Measurements from ENCODE around the gene FLYWCH1.

Gene FLYWCH1

GRCh38 chr16:2899564-2900072 is 12.1 kb upstream of the FLYWCH1 start:
- no peak for DNase-seq

GRCh38 chr16:2900526-2901075 is 11.1 kb upstream of the FLYWCH1 start:
- no peak for DNase-seq

GRCh38 chr16:2902337-2903130 is 9.2 kb upstream of the FLYWCH1 start:
- no peak for DNase-seq

GRCh38 chr16:2904100-2904921 is 7.4 kb upstream of the FLYWCH1 start:
- DNase-seq = peak; percentile 79

- no peak for DNase-seq
Observed at GRCh38 chr16:2904922-2905240, 6.8 kb upstream of the FLYWCH1 start.

GRCh38 chr16:2905241-2905987 is 6.3 kb upstream of the FLYWCH1 start:
- peak; percentile 86 for DNase-seq

- no peak for DNase-seq
Observed at GRCh38 chr16:2905988-2906387, 5.7 kb upstream of the FLYWCH1 start.

- DNase-seq = peak; percentile 56
Observed at GRCh38 chr16:2907084-2907753, 4.5 kb upstream of the FLYWCH1 start.

GRCh38 chr16:2910441-2910969 is 1.2 kb upstream of the FLYWCH1 start:
- no peak for DNase-seq

- DNase-seq = peak; percentile 46
Observed at GRCh38 chr16:2912330-2913199, 834 bp downstream of the FLYWCH1 start.

GRCh38 chr16:2913603-2914002 is 1.9 kb downstream of the FLYWCH1 start:
- DNase-seq = no peak

- no peak for DNase-seq
Observed at GRCh38 chr16:2914233-2914632, 2.5 kb downstream of the FLYWCH1 start.

GRCh38 chr16:2915196-2915929 is 3.6 kb downstream of the FLYWCH1 start:
- DNase-seq = no peak

GRCh38 chr16:2919511-2920255 is 8.0 kb downstream of the FLYWCH1 start:
- DNase-seq = peak; percentile 67

- no peak for DNase-seq
Observed at GRCh38 chr16:2923481-2923880, 11.8 kb downstream of the FLYWCH1 start.

- DNase-seq = no peak
Observed at GRCh38 chr16:2924901-2925755, 13.4 kb downstream of the FLYWCH1 start.

GRCh38 chr16:2925951-2926649 is 14.4 kb downstream of the FLYWCH1 start:
- DNase-seq = no peak

GRCh38 chr16:2926650-2926999 is 14.9 kb downstream of the FLYWCH1 start:
- no peak for DNase-seq

Measured in CD4-positive, alpha-beta T cell treated with Interleukin-6 for 4 hours (primary cell).